Upper lobe of right lung (tissue), 1 donor: ENCODE measurements around the gene PRTFDC1. TPM values are rescaled to one million over a fixed set of nuclear protein-coding genes. Genes with fewer than 3 reads are reported as not detected.

Experiments
- ATAC-seq: fragments of 200-7000 bp; cut with Tn5 transposase; one replicate; pipeline ENCODE4 v1.9.1; 2020; ENCODE audit warnings: mild to moderate bottlenecking, moderate library complexity
- DNase-seq: peaks from one replicate; pipeline ENCODE4 v3.0.0-alpha.2; 2020
- H3K27ac ChIP-seq: fragments of 200-600 bp; one replicate; pipeline ENCODE4 v1.8.0; 2022
- H3K27me3 ChIP-seq: fragments of 200-600 bp; one replicate; pipeline ENCODE4 v1.8.0; 2022; ENCODE audit warnings: mild to moderate bottlenecking
- H3K36me3 ChIP-seq: fragments of 200-600 bp; one replicate; pipeline ENCODE4 v1.8.0; 2022
- H3K4me1 ChIP-seq: fragments of 200-600 bp; one replicate; pipeline ENCODE4 v1.8.0; 2022
- H3K4me3 ChIP-seq: fragments of 200-600 bp; one replicate; pipeline ENCODE4 v1.8.0; 2022; ENCODE audit warnings: mild to moderate bottlenecking
- H3K9me3 ChIP-seq: fragments of 200-600 bp; one replicate; pipeline ENCODE4 v1.8.0; 2022
- CTCF ChIP-seq: fragments of 200-600 bp; IDR thresholded peaks from one replicate; pipeline ENCODE4 v1.8.0; 2022; ENCODE audit warnings: antibody characterized with exemption
- intact Hi-C: fragments of 100-400 bp; cut with DNase I; formaldehyde crosslinking; loops from one replicate; pipeline ENCODE4 v1.11.0; 2022
- total RNA-seq: library from RNA; stranded (reverse); fragmentation: NEBNext Ultra II Directional; extraction: Animal tissue kit (Norgen Biotek cat#: 25700); gene quantifications from one replicate; pipeline ENCODE4 v1.2.1, GENCODE V29; 2021
- donor health status: DM: no; HTN: yes; CAD: no; lungs with severe emphysema.

Gene PRTFDC1
- total RNA-seq, 1 donor from 2014 or later: 2.7 TPM

GRCh38 chr10:24991298-24991697 is 38.9 kb upstream of the PRTFDC1 start:
- no peak for TF ChIP-seq CTCF

GRCh38 chr10:24989867-24990266 is 37.5 kb upstream of the PRTFDC1 start:
- no peaks in the 10 kb centered on the region for H3K9me3 ChIP-seq
- DNase-seq (no peak), ATAC-seq (no peak)
- no peak overlapping the region for H3K4me3 ChIP-seq
- H3K4me1 ChIP-seq: no peaks in the 10 kb centered on the region
- H3K27ac ChIP-seq: no peak overlapping the region
- H3K27me3 ChIP-seq: no peaks in the 10 kb centered on the region
- TF ChIP-seq CTCF: peak; percentile 33
- intact Hi-C loops: no loop called here
- H3K36me3 ChIP-seq: no peaks in the 10 kb centered on the region

More at GRCh38 chr10:24991298-24991697, 38.9 kb upstream of the PRTFDC1 start:
- Histone ChIP-seq H3K4me3 (no peak overlapping the region), H3K27me3 (no peaks in the 10 kb centered on the region), H3K4me1 (no peaks in the 10 kb centered on the region), H3K27ac (no peak overlapping the region), H3K36me3 (no peaks in the 10 kb centered on the region), H3K9me3 (no peaks in the 10 kb centered on the region)
- ATAC-seq (no peak), DNase-seq (no peak)
- intact Hi-C loops: no loop called here

- DNase-seq (no peak), ATAC-seq (no peak)
- Histone ChIP-seq H3K27ac (no peak overlapping the region), H3K4me1 (no peaks in the 10 kb centered on the region), H3K9me3 (no peaks in the 10 kb centered on the region), H3K36me3 (no peaks in the 10 kb centered on the region), H3K4me3 (no peak overlapping the region), H3K27me3 (no peaks in the 10 kb centered on the region)
- no peak for TF ChIP-seq CTCF
- intact Hi-C loops: no loop called here
Observed at GRCh38 chr10:24988831-24989640, 36.6 kb upstream of the PRTFDC1 start.

- ATAC-seq: no peak
- no peak overlapping the region for H3K27ac ChIP-seq
Observed at GRCh38 chr10:24984906-24985305, 32.5 kb upstream of the PRTFDC1 start.

GRCh38 chr10:24983946-24984345 is 31.5 kb upstream of the PRTFDC1 start:
- Histone ChIP-seq H3K4me3 (no peak overlapping the region), H3K27ac (no peak overlapping the region), H3K36me3 (no peaks in the 10 kb centered on the region), H3K4me1 (no peaks in the 10 kb centered on the region), H3K9me3 (no peaks in the 10 kb centered on the region), H3K27me3 (no peaks in the 10 kb centered on the region)
- intact Hi-C loops: no loop called here
- no peak for TF ChIP-seq CTCF
- ATAC-seq (no peak), DNase-seq (no peak)

More at GRCh38 chr10:24984906-24985305, 32.5 kb upstream of the PRTFDC1 start:
- Histone ChIP-seq H3K9me3 (no peaks in the 10 kb centered on the region), H3K36me3 (no peaks in the 10 kb centered on the region), H3K27me3 (no peaks in the 10 kb centered on the region), H3K4me1 (no peaks in the 10 kb centered on the region), H3K4me3 (no peak overlapping the region)
- intact Hi-C loops: no loop called here
- no peak for DNase-seq
- TF ChIP-seq CTCF: no peak
